ENCODE data around the gene UTS2B. TPM values are rescaled to one million over a fixed set of nuclear protein-coding genes. Genes with fewer than 3 reads are reported as not detected.

UTS2B gene
- total and polyA plus RNA-seq, 10 of the 15 experiments (the other 5 are each of a cell fraction or from before 2014, with no cell fraction given): 0.15 to 0.72 (median 0.44) TPM

DNA sequence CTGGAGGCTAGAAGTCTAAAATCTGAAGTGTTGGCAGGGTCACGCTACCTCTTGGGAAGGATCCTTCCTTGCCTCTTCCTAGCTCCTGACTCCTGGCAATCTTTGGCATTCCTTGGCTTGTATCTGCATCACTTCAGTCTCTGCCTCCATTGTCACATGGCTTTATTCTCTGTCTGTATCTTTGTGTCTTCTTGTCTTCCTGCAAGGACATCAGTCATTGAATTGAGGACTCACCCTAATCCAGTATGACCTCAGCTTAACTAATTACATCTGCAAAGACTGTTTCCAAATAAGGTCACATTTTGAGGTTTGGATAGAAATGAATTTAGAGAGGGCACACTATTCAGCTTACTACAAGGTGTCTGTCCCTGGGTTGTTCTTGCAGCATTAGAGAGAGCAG is 31.1 kb upstream of the UTS2B start (continued):
- TF ChIP-seq, protein P1, sequence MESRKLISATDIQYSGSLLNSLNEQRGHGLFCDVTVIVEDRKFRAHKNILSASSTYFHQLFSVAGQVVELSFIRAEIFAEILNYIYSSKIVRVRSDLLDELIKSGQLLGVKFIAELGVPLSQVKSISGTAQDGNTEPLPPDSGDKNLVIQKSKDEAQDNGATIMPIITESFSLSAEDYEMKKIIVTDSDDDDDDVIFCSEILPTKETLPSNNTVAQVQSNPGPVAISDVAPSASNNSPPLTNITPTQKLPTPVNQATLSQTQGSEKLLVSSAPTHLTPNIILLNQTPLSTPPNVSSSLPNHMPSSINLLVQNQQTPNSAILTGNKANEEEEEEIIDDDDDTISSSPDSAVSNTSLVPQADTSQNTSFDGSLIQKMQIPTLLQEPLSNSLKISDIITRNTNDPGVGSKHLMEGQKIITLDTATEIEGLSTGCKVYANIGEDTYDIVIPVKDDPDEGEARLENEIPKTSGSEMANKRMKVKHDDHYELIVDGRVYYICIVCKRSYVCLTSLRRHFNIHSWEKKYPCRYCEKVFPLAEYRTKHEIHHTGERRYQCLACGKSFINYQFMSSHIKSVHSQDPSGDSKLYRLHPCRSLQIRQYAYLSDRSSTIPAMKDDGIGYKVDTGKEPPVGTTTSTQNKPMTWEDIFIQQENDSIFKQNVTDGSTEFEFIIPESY (IDR thresholded peaks at IDR 0.05): no peak
- TF ChIP-seq, protein P2, sequence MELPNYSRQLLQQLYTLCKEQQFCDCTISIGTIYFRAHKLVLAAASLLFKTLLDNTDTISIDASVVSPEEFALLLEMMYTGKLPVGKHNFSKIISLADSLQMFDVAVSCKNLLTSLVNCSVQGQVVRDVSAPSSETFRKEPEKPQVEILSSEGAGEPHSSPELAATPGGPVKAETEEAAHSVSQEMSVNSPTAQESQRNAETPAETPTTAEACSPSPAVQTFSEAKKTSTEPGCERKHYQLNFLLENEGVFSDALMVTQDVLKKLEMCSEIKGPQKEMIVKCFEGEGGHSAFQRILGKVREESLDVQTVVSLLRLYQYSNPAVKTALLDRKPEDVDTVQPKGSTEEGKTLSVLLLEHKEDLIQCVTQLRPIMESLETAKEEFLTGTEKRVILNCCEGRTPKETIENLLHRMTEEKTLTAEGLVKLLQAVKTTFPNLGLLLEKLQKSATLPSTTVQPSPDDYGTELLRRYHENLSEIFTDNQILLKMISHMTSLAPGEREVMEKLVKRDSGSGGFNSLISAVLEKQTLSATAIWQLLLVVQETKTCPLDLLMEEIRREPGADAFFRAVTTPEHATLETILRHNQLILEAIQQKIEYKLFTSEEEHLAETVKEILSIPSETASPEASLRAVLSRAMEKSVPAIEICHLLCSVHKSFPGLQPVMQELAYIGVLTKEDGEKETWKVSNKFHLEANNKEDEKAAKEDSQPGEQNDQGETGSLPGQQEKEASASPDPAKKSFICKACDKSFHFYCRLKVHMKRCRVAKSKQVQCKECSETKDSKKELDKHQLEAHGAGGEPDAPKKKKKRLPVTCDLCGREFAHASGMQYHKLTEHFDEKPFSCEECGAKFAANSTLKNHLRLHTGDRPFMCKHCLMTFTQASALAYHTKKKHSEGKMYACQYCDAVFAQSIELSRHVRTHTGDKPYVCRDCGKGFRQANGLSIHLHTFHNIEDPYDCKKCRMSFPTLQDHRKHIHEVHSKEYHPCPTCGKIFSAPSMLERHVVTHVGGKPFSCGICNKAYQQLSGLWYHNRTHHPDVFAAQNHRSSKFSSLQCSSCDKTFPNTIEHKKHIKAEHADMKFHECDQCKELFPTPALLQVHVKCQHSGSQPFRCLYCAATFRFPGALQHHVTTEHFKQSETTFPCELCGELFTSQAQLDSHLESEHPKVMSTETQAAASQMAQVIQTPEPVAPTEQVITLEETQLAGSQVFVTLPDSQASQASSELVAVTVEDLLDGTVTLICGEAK (IDR thresholded peaks at IDR 0.05; ENCODE audit: borderline replicate concordance): no peak
- TF ChIP-seq SPI1 (IDR thresholded peaks at IDR 0.05; ENCODE audit: borderline replicate concordance, insufficient read depth, low read depth, low read length) (no peak), SP1 (IDR thresholded peaks at IDR 0.05; ENCODE audit: low read depth, low read length) (no peak), SIN3A (IDR thresholded peaks at IDR 0.05; ENCODE audit: low read depth, low read length) (no peak), NFYA (IDR thresholded peaks at IDR 0.05; ENCODE audit: borderline replicate concordance, low read depth, low read length) (no peak), MTA3 (IDR thresholded peaks at IDR 0.05; ENCODE audit: borderline replicate concordance, low read length) (no peak), BHLHE40 (IDR thresholded peaks at IDR 0.05; ENCODE audit: borderline replicate concordance in 1 of 2, low read depth in 2 of 2, low read length in 1 of 2) (no peak), SMC3 (IDR thresholded peaks at IDR 0.05; ENCODE audit: borderline replicate concordance, low read length) (no peak), PAX8 (IDR thresholded peaks at IDR 0.05) (no peak)
